ENCODE measurements around the gene KCTD1.

KCTD1 gene

GRCh38 chr18:26454192-26454591 is 94.2 kb downstream of the KCTD1 start:
- DNase-seq (ENCODE audit: low read depth in 2 of 2), result no peak
- TF ChIP-seq, protein P1, sequence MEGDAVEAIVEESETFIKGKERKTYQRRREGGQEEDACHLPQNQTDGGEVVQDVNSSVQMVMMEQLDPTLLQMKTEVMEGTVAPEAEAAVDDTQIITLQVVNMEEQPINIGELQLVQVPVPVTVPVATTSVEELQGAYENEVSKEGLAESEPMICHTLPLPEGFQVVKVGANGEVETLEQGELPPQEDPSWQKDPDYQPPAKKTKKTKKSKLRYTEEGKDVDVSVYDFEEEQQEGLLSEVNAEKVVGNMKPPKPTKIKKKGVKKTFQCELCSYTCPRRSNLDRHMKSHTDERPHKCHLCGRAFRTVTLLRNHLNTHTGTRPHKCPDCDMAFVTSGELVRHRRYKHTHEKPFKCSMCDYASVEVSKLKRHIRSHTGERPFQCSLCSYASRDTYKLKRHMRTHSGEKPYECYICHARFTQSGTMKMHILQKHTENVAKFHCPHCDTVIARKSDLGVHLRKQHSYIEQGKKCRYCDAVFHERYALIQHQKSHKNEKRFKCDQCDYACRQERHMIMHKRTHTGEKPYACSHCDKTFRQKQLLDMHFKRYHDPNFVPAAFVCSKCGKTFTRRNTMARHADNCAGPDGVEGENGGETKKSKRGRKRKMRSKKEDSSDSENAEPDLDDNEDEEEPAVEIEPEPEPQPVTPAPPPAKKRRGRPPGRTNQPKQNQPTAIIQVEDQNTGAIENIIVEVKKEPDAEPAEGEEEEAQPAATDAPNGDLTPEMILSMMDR (IDR thresholded peaks at IDR 0.05; ENCODE audit: low read depth, low read length), result no peak
- H3K4me3 ChIP-seq (replicated peaks in 1 of 2; ENCODE audit: low read depth in 2 of 2, low read length in 2 of 2), result no peak overlapping the region

- TF ChIP-seq, protein P1 (IDR thresholded peaks at IDR 0.05; ENCODE audit: low read depth, low read length), result no peak
- DNase-seq (ENCODE audit: low read depth in 2 of 2), result no peak
- no peak overlapping the region for H3K4me3 ChIP-seq (replicated peaks in 1 of 2; ENCODE audit: low read depth in 2 of 2, low read length in 2 of 2)
Observed at GRCh38 chr18:26453386-26453901, 94.9 kb downstream of the KCTD1 start.

- TF ChIP-seq, protein P1 (IDR thresholded peaks at IDR 0.05; ENCODE audit: low read depth, low read length), result no peak
- H3K4me3 ChIP-seq (replicated peaks in 1 of 2; ENCODE audit: low read depth in 2 of 2, low read length in 2 of 2), result no peak overlapping the region
- no peak for DNase-seq (ENCODE audit: low read depth in 2 of 2)
Observed at GRCh38 chr18:26450989-26451682, 97.2 kb downstream of the KCTD1 start.

DNA sequence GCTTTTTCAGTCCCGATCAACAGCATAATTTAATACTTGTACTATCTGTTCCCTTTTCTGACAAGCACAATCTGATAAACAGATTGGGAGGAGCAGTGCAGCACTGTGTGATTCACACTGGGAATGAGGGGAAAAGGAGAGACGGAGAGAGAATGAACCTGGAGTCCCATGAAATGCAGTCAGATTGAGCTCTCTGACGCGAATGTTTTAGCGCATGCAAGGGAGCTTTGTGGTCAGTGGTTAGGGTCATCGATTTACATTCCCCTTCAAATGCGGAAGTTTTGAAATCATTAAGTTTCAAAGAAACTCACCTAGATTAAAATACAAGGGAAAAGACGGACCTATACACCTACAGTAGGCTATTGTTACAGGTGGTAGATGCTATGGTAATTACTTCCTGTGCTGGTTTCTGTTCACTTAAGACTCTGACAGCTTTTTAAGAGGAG is 99.6 kb downstream of the KCTD1 start:
- DNase-seq (ENCODE audit: low read depth in 2 of 2), result no peak
- TF ChIP-seq, protein P1 (IDR thresholded peaks at IDR 0.05; ENCODE audit: low read depth, low read length), result no peak
- no peak overlapping the region for H3K4me3 ChIP-seq (replicated peaks in 1 of 2; ENCODE audit: low read depth in 2 of 2, low read length in 2 of 2)

DNA sequence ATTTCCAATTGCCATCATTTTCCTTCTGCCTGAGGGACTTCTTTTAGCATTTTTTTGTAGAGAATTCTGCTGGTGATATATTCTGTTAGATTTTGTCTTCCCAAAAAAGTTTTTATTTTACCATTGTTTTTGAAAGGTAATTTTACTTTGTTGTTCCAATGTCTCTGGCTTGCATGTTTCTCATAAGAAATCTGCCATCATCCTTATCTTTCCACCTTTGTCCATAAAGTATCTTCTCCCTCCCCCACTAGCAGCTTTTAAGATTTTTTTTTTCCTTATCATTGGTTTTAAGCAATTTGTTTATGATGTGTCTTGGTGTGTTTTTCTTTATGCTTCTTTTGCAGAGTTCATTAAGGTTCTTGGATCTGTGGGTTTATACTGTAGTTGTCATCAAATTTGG is 104.5 kb downstream of the KCTD1 start:
- TF ChIP-seq, protein P1 (IDR thresholded peaks at IDR 0.05; ENCODE audit: low read depth, low read length), result no peak
- no peak for DNase-seq (ENCODE audit: low read depth in 2 of 2)
- no peak overlapping the region for H3K4me3 ChIP-seq (replicated peaks in 1 of 2; ENCODE audit: low read depth in 2 of 2, low read length in 2 of 2)

DNA sequence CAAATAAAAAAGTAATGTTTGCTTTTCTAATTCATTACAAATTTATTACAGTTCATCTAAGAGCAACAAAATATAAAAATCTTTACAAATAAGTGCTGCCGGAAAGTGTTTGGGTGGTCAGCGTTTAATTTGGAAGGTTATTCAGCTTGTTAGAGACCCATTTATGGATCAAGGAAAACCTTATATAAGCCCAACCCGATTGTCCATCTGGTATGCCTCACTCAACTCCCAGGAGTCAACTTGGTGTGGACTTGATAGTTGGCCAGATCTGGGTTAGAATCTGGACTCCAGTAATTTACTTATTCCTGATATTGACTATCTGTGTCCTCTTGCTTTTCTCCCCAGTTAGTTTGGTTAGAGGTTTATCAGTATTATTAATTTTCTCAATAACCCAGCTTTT is 106.2 kb downstream of the KCTD1 start:
- peak in 1 of 2 donors; percentile 17 for DNase-seq (ENCODE audit: low read depth in 2 of 2)
- TF ChIP-seq, protein P1 (IDR thresholded peaks at IDR 0.05; ENCODE audit: low read depth, low read length), result no peak
- H3K4me3 ChIP-seq (replicated peaks in 1 of 2; ENCODE audit: low read depth in 2 of 2, low read length in 2 of 2), result no peak overlapping the region
